Muscle of back (tissue), 11 donors: Measurements from ENCODE around the gene SLC50A1. TPM values are rescaled to one million over a fixed set of nuclear protein-coding genes. Genes with fewer than 3 reads are reported as not detected.
"Not testable (repeated sequence)": the region's sequence is repeated elsewhere in the genome, so short reads cannot be mapped to it uniquely, and the experiment has no call there.

Experiments
- DNase-seq, 3 donors: peaks; one replicate each; pipeline versions ENCODE4 v3.0.0 to v3.0.0-alpha.2; 2013
- polyA plus RNA-seq, 10 donors: library from polyadenylated mRNA; unstranded; fragments of 120-200 nt; gene quantifications; one replicate each; pipeline ENCODE4 v1.2.1, GENCODE V29; 2013; ENCODE audit not compliant: insufficient read length in 10 of 10

Gene SLC50A1
- polyA plus RNA-seq, 10 donors, result 18.1 to 21.6 (median 21.1) TPM

DNA sequence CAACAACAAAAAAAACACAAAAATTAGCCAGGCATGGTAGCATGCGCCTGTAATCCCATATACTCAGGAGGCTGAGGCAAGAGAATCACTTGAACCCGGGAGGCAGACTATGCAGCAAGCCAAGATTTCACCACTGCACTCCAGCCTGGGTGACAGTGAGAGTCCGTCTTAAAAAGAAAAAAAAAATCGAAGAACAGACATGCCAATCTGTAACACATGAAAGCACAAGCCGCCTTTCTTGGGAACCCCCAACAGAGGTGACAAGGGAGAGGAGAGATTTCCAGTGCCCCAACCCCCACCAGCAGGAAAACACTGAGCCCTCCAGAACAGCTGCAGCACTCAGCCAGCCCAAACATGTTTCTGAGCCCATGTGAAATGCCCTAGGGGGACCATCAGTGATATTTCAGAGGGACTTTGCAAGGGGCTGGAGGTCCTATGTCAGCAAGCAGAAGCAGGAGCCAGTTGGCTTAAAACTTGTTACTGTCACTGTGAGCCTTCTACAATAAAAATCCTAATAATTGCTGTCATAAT is 22.1 kb upstream of the SLC50A1 start:
- no peak for DNase-seq

DNA sequence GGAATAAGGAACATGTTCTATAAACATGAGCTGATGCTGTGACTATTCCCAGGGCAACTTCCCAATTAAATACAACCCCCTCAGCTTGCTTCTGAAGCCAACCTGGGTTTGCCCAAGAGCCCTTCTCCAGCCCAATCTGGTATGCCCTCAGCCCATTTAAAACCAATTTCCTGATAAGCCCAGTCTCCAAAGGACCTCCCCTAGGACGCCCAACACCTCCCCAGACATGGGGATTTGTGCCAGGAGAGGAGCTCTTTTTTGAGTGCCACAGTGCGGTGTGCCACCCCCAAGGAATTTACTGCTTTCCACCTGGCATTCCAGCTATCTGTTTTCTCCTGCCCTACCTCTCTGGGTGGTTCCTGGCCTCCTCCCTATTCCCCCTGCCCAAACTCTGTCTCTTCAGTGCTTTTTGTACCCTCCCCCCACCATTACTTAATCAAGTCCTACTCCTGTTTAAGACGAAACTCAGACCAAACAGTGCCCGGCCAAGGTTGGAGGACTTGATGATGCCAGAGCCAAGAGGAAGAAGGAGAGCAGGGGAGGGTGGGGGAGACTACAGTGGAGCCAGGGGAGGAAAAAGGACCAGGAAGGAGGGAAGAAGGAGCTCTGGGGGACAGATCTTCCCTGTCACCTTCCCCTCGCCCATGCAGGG is 19.4 kb upstream of the SLC50A1 start:
- DNase-seq, result no peak

DNA sequence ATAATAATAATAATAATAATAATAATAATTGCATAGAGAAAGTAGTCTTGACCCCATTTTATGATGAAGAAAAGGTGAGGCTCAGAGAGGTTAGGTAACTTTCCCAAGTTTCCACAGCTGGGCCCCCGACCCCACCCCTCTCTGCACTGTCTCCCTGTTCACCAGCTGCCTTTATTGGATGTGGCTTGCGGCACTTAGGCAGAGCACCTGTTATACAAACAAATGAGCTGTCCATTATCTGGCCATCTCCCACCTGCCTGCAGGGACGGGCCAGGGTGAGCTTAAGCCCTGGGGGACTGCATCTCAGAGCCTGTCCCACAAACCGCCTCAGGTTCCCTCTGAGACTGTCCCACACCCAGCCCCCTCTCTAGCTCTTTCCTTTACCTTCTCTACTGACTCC is 18.0 kb upstream of the SLC50A1 start:
- no peak for DNase-seq

- DNase-seq, result not testable (repeated sequence)
Observed at GRCh38 chr1:155118090-155118489, 17.6 kb upstream of the SLC50A1 start.

DNA sequence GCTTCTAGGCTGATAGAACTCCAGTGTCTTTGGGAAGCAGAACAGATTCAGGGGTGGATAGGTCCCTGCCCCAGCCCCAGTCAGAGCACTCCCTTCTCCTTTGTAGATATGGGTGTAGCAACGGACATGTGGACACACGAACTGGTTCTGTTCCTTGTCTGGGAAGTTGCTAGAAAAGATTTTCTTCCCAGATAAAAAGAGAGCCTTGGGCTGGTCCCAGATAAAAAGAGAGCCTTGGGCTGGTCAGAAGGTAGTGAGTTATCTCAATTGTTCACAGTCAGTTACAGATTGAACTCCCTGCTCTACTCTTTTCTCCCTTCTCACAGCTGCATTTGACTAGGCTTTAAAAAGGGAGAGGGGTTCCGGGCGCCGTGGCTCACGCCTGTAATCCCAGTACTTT is 15.4 kb upstream of the SLC50A1 start:
- no peak for DNase-seq

DNA sequence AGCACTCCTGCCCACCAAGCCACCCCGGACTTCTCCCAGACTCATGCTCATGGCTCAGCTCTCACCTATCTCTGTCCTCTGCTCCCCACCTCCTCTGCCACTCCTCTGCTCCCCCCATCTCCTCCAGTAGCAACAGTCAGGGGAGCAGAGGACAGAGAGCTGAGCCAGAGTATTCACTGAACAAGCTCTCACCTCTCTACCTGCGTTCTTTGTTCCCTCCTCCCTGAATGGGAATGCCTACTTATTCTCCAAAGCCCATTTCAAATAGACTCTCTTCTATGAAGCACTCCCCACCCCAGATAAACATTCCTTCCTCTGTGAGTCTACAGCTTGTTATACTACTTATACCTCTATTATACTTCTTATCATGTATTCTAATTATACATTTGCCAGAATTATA is 14.4 kb upstream of the SLC50A1 start:
- no peak for DNase-seq

DNA sequence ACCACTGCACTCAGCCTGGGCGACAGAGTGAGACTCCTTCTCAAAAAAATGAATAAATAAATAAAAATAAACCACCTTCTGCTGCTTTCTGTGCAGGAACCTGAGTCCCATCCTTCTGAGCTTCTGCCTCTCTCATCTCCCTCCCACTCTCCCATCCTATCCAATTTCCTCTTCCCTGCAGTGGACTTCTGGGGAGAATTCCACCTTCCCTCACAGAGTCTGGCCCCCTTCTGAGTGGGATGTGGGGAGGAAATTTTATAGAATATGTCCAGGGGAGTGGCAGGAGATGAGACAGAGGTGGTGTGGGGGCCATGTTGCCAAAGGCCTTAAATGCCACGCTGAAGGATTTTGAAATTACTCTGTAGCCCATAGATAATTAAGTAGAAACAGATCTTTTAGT is 13.3 kb upstream of the SLC50A1 start:
- no peak for DNase-seq

DNA sequence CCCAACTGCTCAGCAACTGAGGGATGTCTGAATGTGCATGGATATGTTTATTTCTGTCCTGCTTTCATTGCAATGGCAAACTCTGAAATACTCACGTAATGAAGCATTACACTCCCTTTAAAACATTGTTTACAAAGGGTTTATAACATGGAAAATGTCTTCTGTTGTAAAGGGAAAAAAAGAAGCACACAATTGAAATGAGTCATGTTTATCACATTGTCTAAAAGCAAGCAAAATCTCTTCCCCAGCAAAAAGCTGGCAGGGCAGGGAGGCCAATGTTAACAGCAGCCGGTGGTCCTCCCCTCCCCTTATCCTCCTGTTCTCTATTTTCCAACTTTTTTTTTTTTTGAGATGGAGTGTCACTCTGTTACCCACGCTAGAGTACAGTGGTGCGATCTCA is 11.9 kb upstream of the SLC50A1 start:
- no peak for DNase-seq

DNA sequence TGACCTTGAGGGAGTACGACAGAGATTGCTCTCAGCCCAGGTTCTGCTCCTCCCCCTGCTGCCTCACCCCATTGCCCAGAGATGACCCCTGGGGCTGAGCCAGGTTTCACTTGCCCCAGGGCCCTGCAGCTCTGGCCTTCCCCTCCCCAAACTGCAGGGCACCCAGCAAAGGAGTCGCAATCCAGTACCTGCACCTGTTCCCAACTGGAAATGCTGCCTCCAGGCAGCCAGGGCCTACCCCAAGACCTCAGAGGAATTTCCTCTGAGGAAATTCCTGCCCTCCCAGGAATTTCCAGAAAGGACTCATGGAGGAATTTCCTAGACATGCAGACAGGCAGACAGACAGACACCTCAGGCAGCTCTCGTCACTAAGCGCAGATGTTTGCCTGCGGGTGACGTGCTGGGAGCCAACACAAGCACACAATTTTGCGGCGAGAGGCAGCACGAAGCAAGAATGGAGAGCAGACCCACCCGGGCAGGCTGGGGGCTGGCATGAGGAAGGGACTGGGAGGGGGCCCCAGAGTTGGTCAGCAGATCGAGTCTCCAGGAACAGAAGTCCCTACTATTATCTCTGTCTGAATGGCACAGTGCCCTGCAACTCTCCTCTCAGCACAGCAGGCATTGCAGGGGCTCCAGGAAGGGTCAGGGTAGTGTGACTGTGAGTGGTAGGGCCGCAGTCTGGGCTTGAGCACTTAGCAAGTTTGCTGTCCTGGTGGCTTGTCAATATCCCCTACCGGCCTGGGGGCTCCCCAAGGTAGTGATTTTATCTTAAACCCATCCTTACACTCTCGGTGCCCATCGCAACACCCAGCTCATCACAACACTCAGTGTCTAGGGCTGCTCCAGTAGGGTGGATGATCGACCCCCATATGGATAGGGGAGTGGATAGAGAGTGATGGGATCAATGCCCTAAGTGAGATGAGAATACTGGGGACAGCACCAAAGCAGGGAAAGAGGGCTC is 10.9 kb upstream of the SLC50A1 start:
- no peak for DNase-seq

GRCh38 chr1:155125511-155125945 is 10.1 kb upstream of the SLC50A1 start:
- peak in 1 of 3 donors; percentile 13 for DNase-seq

DNA sequence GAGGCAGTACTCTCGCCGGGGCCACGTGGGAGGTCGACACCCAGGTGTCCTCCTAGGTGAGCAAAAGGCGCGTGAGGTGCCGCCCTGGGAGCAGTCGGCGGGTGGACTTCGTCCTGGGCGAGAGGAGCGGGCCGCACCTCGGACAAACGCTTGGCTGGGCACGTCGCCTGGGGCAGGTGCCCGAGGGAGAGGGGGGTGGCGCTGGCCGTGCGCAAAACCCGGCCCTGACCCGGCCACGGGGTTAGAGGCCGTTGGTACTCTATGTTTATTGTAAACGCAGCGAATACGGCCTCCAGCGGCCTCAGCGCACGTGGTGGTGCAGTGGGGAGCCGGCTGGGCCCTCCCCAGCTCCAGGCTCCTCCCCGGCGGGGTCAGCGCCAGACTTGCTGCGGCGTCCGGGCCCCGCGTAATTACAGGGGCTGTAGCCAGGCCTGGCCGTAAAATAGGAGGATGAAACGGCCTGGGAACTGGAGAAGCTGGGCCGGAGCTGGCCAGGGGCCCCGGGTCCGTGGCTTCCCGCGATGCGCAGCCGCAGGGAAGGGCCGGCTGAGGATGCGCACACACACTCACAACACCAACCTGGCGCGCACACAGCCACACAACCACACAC is 9.6 kb upstream of the SLC50A1 start:
- DNase-seq, result peak in 2 of 3 donors; percentile 51 to 78

- DNase-seq, result peak in 1 of 3 donors; percentile 67
Observed at GRCh38 chr1:155126556-155127104, 9.0 kb upstream of the SLC50A1 start.

DNA sequence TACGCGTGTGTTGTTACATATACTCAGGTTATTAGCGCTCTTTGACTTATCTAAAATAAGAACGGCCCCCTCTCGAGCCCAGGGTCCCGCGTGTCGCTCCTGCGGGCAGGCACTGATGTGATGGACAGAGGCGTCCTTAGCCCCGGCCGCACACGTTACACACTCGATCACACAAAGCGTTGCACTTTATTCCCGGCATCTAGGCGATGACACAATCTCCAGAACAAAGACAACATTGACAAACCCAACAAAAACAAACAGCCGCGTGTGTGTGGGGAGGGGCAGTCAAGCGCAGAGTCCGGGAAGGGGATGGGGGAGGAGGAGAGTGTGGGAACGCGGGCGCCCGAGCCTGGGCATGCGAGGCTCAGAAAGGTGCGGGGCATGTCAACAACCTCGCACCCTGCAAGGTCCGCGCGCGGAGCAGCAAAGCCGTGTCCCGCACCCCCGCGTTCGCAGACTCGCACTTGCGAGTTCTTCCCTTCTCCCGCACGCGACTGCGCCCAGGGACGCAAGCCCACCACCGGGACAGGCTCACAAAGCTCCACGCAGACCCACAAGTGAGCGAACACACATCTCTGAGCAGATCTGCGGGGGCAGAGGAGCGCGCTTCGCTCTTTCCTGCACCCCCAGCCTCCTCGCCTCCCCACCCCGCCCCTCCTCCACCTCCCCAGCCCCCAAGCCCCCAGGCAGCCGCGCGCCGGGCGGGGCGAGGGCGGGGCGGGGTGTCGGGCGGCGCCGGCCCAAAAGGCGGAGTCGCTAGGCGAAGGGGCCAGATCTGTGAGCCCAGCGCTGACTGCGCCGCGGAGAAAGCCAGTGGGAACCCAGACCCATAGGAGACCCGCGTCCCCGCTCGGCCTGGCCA is 8.3 kb upstream of the SLC50A1 start, which contains the start of gene EFNA1:
TSS of gene EFNA1 (plus strand) at position 772 of the 862 bp plus-strand sequence. CDS start 102 bp downstream, outside the sequence.
- peak in 1 of 3 donors; percentile 70 for DNase-seq

GRCh38 chr1:155127967-155128754 is 7.5 kb upstream of the SLC50A1 start:
- no peak for DNase-seq

DNA sequence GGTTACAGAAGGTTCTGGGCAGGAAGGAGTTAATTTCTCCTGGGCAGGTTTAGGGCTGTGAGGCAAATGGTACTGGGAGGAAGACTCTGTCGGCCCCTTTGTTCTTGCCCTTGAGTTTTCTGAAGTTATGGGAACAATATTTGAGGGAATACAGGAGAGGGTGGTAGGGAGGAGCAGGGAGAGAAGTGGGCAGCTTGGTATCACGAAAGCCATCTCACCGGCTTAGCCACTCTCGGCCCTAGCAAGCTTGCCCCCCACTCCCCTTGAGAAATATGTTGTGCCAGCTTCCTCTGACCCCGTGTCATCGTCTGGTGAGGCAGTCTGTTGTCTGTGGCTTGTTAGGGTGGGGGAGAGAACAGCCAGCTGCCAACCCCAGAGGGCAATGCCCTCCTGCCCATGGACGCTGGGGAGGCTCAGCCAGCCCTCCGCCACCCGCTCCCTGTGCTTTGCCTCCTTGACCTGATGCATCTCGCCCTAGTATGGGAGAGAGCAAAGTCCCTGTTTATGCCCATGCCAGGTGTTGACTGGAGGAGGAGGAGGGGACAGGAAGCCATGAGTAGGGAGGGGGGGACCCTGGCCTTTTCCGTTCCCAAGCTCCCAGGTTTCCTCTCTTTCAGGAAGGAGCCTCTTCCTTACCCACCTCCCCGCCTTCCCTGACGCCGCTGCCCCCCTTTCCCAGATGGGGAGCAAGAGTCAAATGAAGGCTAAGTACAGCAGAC is 6.7 kb upstream of the SLC50A1 start:
- peak in 1 of 3 donors; percentile 51 for DNase-seq

GRCh38 chr1:155130272-155131006 is 5.2 kb upstream of the SLC50A1 start:
- DNase-seq, result no peak

DNA sequence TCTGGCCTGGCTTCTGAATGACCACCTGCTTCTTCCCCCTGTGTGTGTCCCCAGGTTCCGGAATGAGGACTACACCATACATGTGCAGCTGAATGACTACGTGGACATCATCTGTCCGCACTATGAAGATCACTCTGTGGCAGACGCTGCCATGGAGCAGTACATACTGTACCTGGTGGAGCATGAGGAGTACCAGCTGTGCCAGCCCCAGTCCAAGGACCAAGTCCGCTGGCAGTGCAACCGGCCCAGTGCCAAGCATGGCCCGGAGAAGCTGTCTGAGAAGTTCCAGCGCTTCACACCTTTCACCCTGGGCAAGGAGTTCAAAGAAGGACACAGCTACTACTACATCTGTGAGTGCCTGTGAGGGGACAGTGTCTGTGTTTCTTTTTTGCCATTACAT is 4.4 kb upstream of the SLC50A1 start:
- no peak for DNase-seq

GRCh38 chr1:155131856-155132255 is 3.8 kb upstream of the SLC50A1 start:
- no peak for DNase-seq
